ENCODE data around the gene DNAH2.

The DNAH2 gene

DNA sequence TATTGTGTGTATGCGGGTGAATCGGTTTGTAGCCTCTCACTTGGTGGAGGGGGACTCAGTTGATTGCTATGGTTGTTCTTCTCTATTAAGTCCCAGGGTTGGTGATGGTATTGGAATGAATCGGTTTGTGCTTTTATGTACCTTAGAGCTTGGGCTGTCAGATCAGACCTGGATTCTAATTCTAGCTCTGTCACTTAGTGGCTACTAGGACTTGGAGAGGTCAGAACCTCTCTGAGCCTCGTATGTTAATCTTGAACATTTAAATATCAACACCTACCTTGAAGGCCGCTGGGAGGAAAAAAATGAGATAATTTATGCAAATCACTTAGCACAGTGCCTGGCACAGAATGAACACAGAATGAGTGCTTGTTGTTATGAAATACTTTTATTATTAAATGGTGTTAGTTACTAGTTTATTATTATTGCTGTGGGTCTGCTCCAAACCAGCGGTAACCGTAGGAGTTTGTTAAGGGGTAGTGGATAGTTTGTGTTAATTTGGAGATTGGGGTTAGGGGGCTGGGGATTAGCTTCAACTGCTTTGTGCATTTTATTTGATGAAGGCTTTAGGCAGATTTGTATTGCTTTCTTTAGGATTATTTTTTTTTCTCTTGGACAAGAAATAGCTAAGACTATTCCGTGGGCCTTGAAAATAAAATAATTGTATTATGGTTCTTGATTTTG is 120.0 kb downstream of the DNAH2 start:
- H3K4me3 ChIP-seq (ENCODE audit: low read depth, low read length), result peak overlapping the region; percentile 67
- DNase-seq (ENCODE audit: low read depth), result no peak
- TF ChIP-seq, protein P1, sequence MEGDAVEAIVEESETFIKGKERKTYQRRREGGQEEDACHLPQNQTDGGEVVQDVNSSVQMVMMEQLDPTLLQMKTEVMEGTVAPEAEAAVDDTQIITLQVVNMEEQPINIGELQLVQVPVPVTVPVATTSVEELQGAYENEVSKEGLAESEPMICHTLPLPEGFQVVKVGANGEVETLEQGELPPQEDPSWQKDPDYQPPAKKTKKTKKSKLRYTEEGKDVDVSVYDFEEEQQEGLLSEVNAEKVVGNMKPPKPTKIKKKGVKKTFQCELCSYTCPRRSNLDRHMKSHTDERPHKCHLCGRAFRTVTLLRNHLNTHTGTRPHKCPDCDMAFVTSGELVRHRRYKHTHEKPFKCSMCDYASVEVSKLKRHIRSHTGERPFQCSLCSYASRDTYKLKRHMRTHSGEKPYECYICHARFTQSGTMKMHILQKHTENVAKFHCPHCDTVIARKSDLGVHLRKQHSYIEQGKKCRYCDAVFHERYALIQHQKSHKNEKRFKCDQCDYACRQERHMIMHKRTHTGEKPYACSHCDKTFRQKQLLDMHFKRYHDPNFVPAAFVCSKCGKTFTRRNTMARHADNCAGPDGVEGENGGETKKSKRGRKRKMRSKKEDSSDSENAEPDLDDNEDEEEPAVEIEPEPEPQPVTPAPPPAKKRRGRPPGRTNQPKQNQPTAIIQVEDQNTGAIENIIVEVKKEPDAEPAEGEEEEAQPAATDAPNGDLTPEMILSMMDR (IDR thresholded peaks at IDR 0.05; ENCODE audit: low read depth, low read length, missing control alignments), result no peak

GRCh38 chr17:7838090-7839075 is 120.8 kb downstream of the DNAH2 start:
- H3K4me3 ChIP-seq (ENCODE audit: low read depth, low read length), result peak overlapping the region; percentile 67
- no peak for DNase-seq (ENCODE audit: low read depth)
- TF ChIP-seq, protein P1 (IDR thresholded peaks at IDR 0.05; ENCODE audit: low read depth, low read length, missing control alignments), result no peak

DNA sequence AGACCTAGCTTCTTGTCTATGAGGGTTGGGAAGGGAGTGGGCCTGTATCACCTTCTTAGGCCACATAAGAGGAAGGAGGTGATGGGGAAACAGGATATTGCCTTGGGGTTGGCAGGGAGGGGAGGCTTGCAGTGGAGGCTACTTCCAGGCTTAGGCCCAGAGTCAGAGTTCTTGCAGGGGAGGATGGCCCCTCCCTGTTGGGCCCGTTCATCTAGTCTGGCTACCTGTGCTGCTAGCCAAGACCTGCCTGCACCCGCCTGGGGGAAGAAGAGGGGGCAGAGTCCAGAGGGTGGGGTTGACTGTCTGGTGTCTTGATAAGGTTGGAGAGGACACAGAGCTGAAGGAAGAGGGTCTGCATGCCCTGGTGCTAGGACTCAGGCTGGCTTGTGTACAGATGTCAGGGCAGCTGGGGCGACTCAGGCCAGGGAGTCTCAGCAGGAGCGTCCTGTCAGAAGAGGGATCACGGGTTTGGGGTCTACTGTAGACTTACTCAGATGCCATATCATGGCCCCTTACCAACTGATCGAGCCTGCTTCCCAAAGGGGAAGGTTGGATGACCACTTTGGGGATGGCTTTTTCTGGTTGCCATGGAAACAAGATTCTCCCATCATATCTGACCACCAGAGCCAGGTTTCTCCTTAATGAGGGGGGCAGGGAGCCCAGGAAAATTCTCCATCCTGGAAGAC is 121.8 kb downstream of the DNAH2 start:
- no peak for DNase-seq (ENCODE audit: low read depth)
- peak overlapping the region; percentile 11; the same call in 1 of the 2 replicates for H3K4me3 ChIP-seq (ENCODE audit: low read depth, low read length)
- TF ChIP-seq, protein P1 (IDR thresholded peaks at IDR 0.05; ENCODE audit: low read depth, low read length, missing control alignments), result no peak

- H3K4me3 ChIP-seq (ENCODE audit: low read depth, low read length), result no peak overlapping the region
- TF ChIP-seq, protein P1 (IDR thresholded peaks at IDR 0.05; ENCODE audit: low read depth, low read length, missing control alignments), result no peak
- DNase-seq (ENCODE audit: low read depth), result no peak
These were observed 122.3 kb downstream of the DNAH2 start for GRCh38 chr17:7839876-7840261.

- TF ChIP-seq, protein P1 (IDR thresholded peaks at IDR 0.05; ENCODE audit: low read depth, low read length, missing control alignments), result no peak
- no peak overlapping the region; the same call in 1 of the 2 replicates for H3K4me3 ChIP-seq (ENCODE audit: low read depth, low read length)
- no peak for DNase-seq (ENCODE audit: low read depth)
These were observed 122.9 kb downstream of the DNAH2 start for GRCh38 chr17:7840441-7840840.

DNA sequence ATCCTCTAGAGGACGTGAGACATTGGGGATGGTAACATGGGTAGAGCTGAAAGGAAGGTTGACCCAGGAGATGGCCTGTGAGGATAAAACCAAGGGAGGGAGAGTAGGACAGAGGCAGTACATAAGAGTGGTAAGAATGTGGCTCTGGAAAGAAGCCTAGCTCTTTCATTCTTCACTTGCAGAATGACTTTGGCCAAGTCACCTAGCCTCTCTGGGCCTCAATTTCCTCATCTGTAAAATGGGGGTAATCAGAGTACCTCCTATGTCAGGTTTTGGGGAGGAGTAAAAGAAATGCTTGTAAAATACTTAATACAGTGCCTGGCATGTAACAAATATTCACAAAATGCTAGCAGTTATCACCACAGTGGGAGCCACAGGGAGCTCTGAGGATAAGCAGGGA is 123.3 kb downstream of the DNAH2 start:
- TF ChIP-seq, protein P1 (IDR thresholded peaks at IDR 0.05; ENCODE audit: low read depth, low read length, missing control alignments), result no peak
- DNase-seq (ENCODE audit: low read depth), result no peak
- peak overlapping the region; percentile 82; the same call in 1 of the 2 replicates for H3K4me3 ChIP-seq (ENCODE audit: low read depth, low read length)
